Measurements from ENCODE around the gene CALHM5. TPM values are rescaled to one million over a fixed set of nuclear protein-coding genes. Genes with fewer than 3 reads are reported as not detected.

CALHM5 gene
- total RNA-seq, 1 donor from 2014 or later: 7.2 TPM

- H3K9me3 Mint-ChIP-seq (ENCODE audit: unreplicated experiment): no peaks in the 10 kb centered on the region
- no peak for DNase-seq (ENCODE audit: low spot score)
- H3K27me3 Mint-ChIP-seq (ENCODE audit: unreplicated experiment): peaks cover 3% of the 10 kb centered on the region
- no peak for TF ChIP-seq CTCF (IDR thresholded peaks at IDR 0.05; ENCODE audit: unreplicated experiment)
- H3K36me3 Mint-ChIP-seq (ENCODE audit: low read depth, unreplicated experiment): no peaks in the 10 kb centered on the region
- H3K4me1 Mint-ChIP-seq (ENCODE audit: unreplicated experiment): peaks cover 1% of the 10 kb centered on the region
- no peak overlapping the region for H3K4me3 Mint-ChIP-seq (ENCODE audit: unreplicated experiment)
- no peak overlapping the region for H3K27ac Mint-ChIP-seq (ENCODE audit: unreplicated experiment)
Measured at GRCh38 chr6:116542426-116542825, 31.0 kb downstream of the CALHM5 start.

DNA sequence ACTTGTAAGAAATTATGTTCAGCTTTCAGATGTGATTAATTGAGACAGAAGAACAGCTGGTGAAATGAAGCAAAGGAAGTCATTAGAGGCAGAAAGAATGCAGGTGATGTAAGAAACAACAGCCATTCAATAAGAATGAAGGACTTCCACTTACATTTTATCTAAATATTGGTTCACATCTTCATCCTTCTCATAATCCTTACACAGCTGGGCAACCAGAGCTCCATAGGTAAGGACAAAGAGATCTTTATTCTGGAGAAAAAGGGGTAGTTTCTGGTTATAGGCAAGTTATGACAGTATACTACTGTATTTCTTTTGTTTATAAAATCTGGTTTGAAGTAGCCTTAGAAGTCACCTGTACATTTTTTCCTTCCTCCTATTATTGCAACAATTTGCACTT lies 31.7 kb downstream of the CALHM5 start:
- H3K4me1 Mint-ChIP-seq (ENCODE audit: unreplicated experiment): no peaks in the 10 kb centered on the region
- no peaks in the 10 kb centered on the region for H3K9me3 Mint-ChIP-seq (ENCODE audit: unreplicated experiment)
- H3K4me3 Mint-ChIP-seq (ENCODE audit: unreplicated experiment): no peak overlapping the region
- TF ChIP-seq CTCF (IDR thresholded peaks at IDR 0.05; ENCODE audit: unreplicated experiment): no peak
- peaks cover 3% of the 10 kb centered on the region for H3K27me3 Mint-ChIP-seq (ENCODE audit: unreplicated experiment)
- DNase-seq (ENCODE audit: low spot score): no peak
- no peak overlapping the region for H3K27ac Mint-ChIP-seq (ENCODE audit: unreplicated experiment)
- no peaks in the 10 kb centered on the region for H3K36me3 Mint-ChIP-seq (ENCODE audit: low read depth, unreplicated experiment)

DNA sequence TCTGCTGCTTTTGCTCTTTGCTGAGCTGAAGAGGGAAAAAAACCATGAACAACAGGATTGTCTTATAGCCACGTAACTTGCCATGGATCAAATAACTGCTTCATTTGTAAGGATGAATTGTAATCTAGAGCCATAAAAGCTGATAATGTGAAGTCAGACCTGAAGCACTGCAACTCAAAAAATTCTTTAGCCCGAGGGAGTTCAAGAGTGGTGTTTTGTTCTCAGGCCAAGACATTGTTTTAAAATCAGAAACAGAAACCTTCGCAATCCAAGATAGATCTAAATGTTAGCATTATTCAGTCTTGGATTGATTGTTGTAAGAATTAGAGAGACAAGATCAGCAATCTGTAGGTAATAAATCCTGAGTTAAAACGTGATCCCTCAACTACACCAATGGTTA lies 34.2 kb downstream of the CALHM5 start, which contains the start of gene TRAPPC3L:
TSS of gene TRAPPC3L (minus strand) at position 34 of the 400 bp plus-strand sequence. CDS start 170 bp downstream, outside the sequence.
- no peak within 1 kb of the TSS for H3K4me3 Mint-ChIP-seq (ENCODE audit: unreplicated experiment)

DNA sequence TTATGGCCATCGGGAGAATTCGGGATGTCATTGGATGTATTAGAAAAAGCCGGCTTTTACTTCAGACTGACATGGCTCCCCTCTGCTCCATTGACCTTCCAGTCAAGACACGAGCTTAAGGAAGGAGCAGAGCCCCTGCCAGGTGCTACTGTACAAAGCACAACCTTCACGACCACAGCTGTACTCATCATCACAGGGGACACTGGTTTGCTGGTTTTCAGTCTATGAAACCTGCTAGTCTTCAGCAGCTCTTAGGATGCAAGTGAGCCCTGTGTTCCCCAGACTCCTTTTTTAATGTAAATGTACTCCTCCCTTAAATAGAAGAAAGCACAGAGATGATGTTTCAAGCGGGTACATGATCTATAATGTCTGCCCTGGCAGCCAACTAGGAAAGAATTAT lies 35.9 kb downstream of the CALHM5 start:
- DNase-seq (ENCODE audit: low spot score): no peak
- no peak overlapping the region for H3K27ac Mint-ChIP-seq (ENCODE audit: unreplicated experiment)
- peaks cover 2% of the 10 kb centered on the region for H3K27me3 Mint-ChIP-seq (ENCODE audit: unreplicated experiment)
- H3K4me1 Mint-ChIP-seq (ENCODE audit: unreplicated experiment): peaks cover 4% of the 10 kb centered on the region
- no peak overlapping the region for H3K4me3 Mint-ChIP-seq (ENCODE audit: unreplicated experiment)
- H3K9me3 Mint-ChIP-seq (ENCODE audit: unreplicated experiment): no peaks in the 10 kb centered on the region
- H3K36me3 Mint-ChIP-seq (ENCODE audit: low read depth, unreplicated experiment): no peaks in the 10 kb centered on the region
- no peak for TF ChIP-seq CTCF (IDR thresholded peaks at IDR 0.05; ENCODE audit: unreplicated experiment)

More for the DNA sequence above, 34.2 kb downstream of the CALHM5 start, which contains the start of gene TRAPPC3L:
- H3K27me3 Mint-ChIP-seq (ENCODE audit: unreplicated experiment): no peaks in the 10 kb centered on the region
- no peak for DNase-seq (ENCODE audit: low spot score)
- TF ChIP-seq CTCF (IDR thresholded peaks at IDR 0.05; ENCODE audit: unreplicated experiment): no peak
- H3K9me3 Mint-ChIP-seq (ENCODE audit: unreplicated experiment): no peaks in the 10 kb centered on the region
- H3K36me3 Mint-ChIP-seq (ENCODE audit: low read depth, unreplicated experiment): no peaks in the 10 kb centered on the region
- H3K27ac Mint-ChIP-seq (ENCODE audit: unreplicated experiment): no peak within 1 kb of the TSS
- H3K4me1 Mint-ChIP-seq (ENCODE audit: unreplicated experiment): peaks cover 3% of the 10 kb centered on the region

DNA sequence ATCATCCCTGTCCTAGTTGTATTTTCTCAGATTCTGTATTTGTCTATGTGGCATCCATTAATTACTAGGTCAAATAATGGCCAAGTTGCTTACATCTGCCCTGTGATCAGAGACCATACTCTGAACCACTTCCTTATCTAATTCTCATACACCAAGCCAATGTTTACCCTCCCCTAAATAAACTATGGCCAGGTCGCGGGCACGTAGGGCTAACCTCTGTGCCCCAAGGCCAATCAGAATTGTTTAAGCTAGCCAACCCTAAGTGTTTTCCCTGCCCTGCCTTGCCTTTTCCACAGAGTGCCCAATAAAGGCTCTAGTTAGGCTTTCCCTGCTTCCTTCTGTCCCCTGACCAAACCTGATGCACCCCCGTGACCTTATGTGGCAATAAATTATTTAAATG lies 39.4 kb downstream of the CALHM5 start:
- H3K9me3 Mint-ChIP-seq (ENCODE audit: unreplicated experiment): no peaks in the 10 kb centered on the region
- H3K27me3 Mint-ChIP-seq (ENCODE audit: unreplicated experiment): peaks cover 2% of the 10 kb centered on the region
- H3K4me1 Mint-ChIP-seq (ENCODE audit: unreplicated experiment): peaks cover 4% of the 10 kb centered on the region
- H3K36me3 Mint-ChIP-seq (ENCODE audit: low read depth, unreplicated experiment): no peaks in the 10 kb centered on the region
- no peak for TF ChIP-seq CTCF (IDR thresholded peaks at IDR 0.05; ENCODE audit: unreplicated experiment)
- no peak overlapping the region for H3K27ac Mint-ChIP-seq (ENCODE audit: unreplicated experiment)
- H3K4me3 Mint-ChIP-seq (ENCODE audit: unreplicated experiment): no peak overlapping the region
- no peak for DNase-seq (ENCODE audit: low spot score)

Measured in endothelial cell (in vitro differentiated cells).